ENCODE data around the gene POLR1C.
A peak's percentile ranks its signal among the peaks of the same experiment; 100 is the strongest.
"Not testable (repeated sequence)": the region's sequence is repeated elsewhere in the genome, so short reads cannot be mapped to it uniquely, and the experiment has no call there.

The POLR1C gene

GRCh38 chr6:43509984-43510826 lies 6.7 kb upstream of the POLR1C start, which contains the start of gene LRRC73:
Gene LRRC73, minus strand, starts transcription at chr6:43510346. Its CDS starts 561 bp downstream, at chr6:43509785.
- peak; percentile 89 for DNase-seq (ENCODE audit: low spot score)

GRCh38 chr6:43510827-43511163 lies 6.1 kb upstream of the POLR1C start:
- DNase-seq (ENCODE audit: low spot score): no peak

- no peak for DNase-seq (ENCODE audit: low spot score)
Observed at GRCh38 chr6:43511824-43512415, 5.0 kb upstream of the POLR1C start.

- DNase-seq (ENCODE audit: low spot score): no peak
Observed at GRCh38 chr6:43515808-43516207, 1.1 kb upstream of the POLR1C start.

- peak; percentile 15 for DNase-seq (ENCODE audit: low spot score)
Observed at GRCh38 chr6:43516367-43516696, 557 bp upstream of the POLR1C start.

- DNase-seq (ENCODE audit: low spot score): no peak
Observed at GRCh38 chr6:43517505-43518357, 842 bp downstream of the POLR1C start.

GRCh38 chr6:43520097-43520496 lies 3.2 kb downstream of the POLR1C start:
- DNase-seq (ENCODE audit: low spot score): no peak

- DNase-seq (ENCODE audit: low spot score): no peak
Observed at GRCh38 chr6:43521836-43522235, 4.9 kb downstream of the POLR1C start.

- no peak for DNase-seq (ENCODE audit: low spot score)
Observed at GRCh38 chr6:43522547-43523261, 5.8 kb downstream of the POLR1C start.

GRCh38 chr6:43523284-43523683 lies 6.4 kb downstream of the POLR1C start:
- DNase-seq (ENCODE audit: low spot score): no peak

GRCh38 chr6:43524483-43524961 lies 7.6 kb downstream of the POLR1C start:
- no peak for DNase-seq (ENCODE audit: low spot score)

- no peak for DNase-seq (ENCODE audit: low spot score)
Observed at GRCh38 chr6:43532201-43532600, 15.3 kb downstream of the POLR1C start.

- DNase-seq (ENCODE audit: low spot score): not testable (repeated sequence)
Observed at GRCh38 chr6:43538986-43539385, 22.1 kb downstream of the POLR1C start.

GRCh38 chr6:43539409-43539808 lies 22.5 kb downstream of the POLR1C start:
- DNase-seq (ENCODE audit: low spot score): not testable (repeated sequence)

GRCh38 chr6:43540507-43540906 lies 23.6 kb downstream of the POLR1C start:
- DNase-seq (ENCODE audit: low spot score): no peak

- no peak for DNase-seq (ENCODE audit: low spot score)
Observed at GRCh38 chr6:43541774-43542471, 25.0 kb downstream of the POLR1C start.

GRCh38 chr6:43544461-43544860 lies 27.6 kb downstream of the POLR1C start:
- DNase-seq (ENCODE audit: low spot score): no peak

GRCh38 chr6:43547222-43547621 lies 30.3 kb downstream of the POLR1C start:
- no peak for DNase-seq (ENCODE audit: low spot score)

GRCh38 chr6:43557620-43558019 lies 40.7 kb downstream of the POLR1C start:
- DNase-seq (ENCODE audit: low spot score): not testable (repeated sequence)

GRCh38 chr6:43559328-43559727 lies 42.4 kb downstream of the POLR1C start:
- no peak for DNase-seq (ENCODE audit: low spot score)

- no peak for DNase-seq (ENCODE audit: low spot score)
Observed at GRCh38 chr6:43570876-43571441, 54.1 kb downstream of the POLR1C start.
